ENCODE measurements around the gene THSD7B. TPM values are rescaled to one million over a fixed set of nuclear protein-coding genes. Genes with fewer than 3 reads are reported as not detected.

The THSD7B gene
- total RNA-seq, 1 donor: under 0.01 TPM

DNA sequence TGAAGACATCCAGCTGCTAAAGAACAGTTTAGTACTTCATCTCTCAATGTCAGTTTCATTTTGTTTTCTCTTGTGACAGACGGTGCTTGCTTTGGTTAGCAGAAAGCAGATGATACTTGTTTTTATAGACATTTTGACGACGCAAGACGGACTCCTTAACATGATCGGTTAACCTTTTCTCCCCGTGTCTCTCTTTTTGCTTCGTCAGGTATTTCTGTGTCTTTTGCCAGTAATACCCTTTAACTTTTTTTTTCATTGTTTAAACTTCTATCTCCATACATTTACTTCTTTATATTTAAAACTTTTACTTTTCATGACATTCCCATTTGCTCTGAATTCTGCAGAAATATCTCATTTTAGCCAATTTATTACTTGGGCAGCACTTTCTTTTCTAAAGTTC is 57.9 kb downstream of the THSD7B start:
- Histone ChIP-seq H3K9me3 (ENCODE audit: low read depth, low read length) (no peaks in the 10 kb centered on the region), H4K20me1 (ENCODE audit: insufficient read depth, low read length) (no peaks in the 10 kb centered on the region), H3K4me3 (ENCODE audit: insufficient read depth, low read length) (no peak overlapping the region), H2AFZ (ENCODE audit: low read length) (no peak overlapping the region), H3K79me2 (ENCODE audit: insufficient read depth, low read length) (no peaks in the 10 kb centered on the region), H3K4me1 (ENCODE audit: insufficient read depth, low read length) (no peaks in the 10 kb centered on the region), H3K4me2 (ENCODE audit: insufficient read depth, low read length) (no peak overlapping the region), H3K27me3 (ENCODE audit: insufficient read depth, low read length) (no peaks in the 10 kb centered on the region), H3K27ac (ENCODE audit: low read depth, low read length) (no peak overlapping the region), H3K36me3 (ENCODE audit: insufficient read depth, low read length) (no peaks in the 10 kb centered on the region)
- DNase-seq (ENCODE audit: insufficient read length, low spot score, missing footprints): no peak
- TF ChIP-seq, protein P1, sequence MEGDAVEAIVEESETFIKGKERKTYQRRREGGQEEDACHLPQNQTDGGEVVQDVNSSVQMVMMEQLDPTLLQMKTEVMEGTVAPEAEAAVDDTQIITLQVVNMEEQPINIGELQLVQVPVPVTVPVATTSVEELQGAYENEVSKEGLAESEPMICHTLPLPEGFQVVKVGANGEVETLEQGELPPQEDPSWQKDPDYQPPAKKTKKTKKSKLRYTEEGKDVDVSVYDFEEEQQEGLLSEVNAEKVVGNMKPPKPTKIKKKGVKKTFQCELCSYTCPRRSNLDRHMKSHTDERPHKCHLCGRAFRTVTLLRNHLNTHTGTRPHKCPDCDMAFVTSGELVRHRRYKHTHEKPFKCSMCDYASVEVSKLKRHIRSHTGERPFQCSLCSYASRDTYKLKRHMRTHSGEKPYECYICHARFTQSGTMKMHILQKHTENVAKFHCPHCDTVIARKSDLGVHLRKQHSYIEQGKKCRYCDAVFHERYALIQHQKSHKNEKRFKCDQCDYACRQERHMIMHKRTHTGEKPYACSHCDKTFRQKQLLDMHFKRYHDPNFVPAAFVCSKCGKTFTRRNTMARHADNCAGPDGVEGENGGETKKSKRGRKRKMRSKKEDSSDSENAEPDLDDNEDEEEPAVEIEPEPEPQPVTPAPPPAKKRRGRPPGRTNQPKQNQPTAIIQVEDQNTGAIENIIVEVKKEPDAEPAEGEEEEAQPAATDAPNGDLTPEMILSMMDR (IDR thresholded peaks at IDR 0.05; ENCODE audit: extremely low read depth, low read depth, low read length): no peak

DNA sequence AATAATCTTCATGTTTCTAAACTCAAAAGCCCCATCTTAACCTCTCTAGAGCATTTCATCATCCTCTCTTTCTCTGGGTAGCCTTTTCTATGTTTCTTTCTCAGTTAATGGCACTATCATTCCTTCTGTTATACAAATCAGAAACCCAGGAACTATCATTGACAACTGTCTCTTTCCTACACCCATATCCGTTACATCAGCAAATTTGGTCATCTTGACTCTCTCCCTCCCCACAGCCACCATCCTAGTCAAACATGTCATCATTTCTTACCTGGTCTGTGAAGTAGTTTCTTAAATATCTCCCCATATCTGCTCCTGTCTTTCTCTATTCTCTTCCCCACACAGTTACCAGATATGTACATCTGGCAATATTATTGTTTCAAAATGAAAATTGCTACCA is 62.8 kb downstream of the THSD7B start:
- no peak overlapping the region for H3K27ac ChIP-seq (ENCODE audit: low read depth, low read length)
- H4K20me1 ChIP-seq (ENCODE audit: insufficient read depth, low read length): no peaks in the 10 kb centered on the region
- no peak for DNase-seq (ENCODE audit: insufficient read length, low spot score, missing footprints)
- TF ChIP-seq, protein P1 (IDR thresholded peaks at IDR 0.05; ENCODE audit: extremely low read depth, low read depth, low read length): no peak
- H3K79me2 ChIP-seq (ENCODE audit: insufficient read depth, low read length): no peaks in the 10 kb centered on the region
- H3K27me3 ChIP-seq (ENCODE audit: insufficient read depth, low read length): no peaks in the 10 kb centered on the region
- H3K4me2 ChIP-seq (ENCODE audit: insufficient read depth, low read length): no peak overlapping the region
- no peaks in the 10 kb centered on the region for H3K9me3 ChIP-seq (ENCODE audit: low read depth, low read length)
- no peaks in the 10 kb centered on the region for H3K36me3 ChIP-seq (ENCODE audit: insufficient read depth, low read length)
- H2AFZ ChIP-seq (ENCODE audit: low read length): no peak overlapping the region
- no peak overlapping the region for H3K4me3 ChIP-seq (ENCODE audit: insufficient read depth, low read length)
- no peaks in the 10 kb centered on the region for H3K4me1 ChIP-seq (ENCODE audit: insufficient read depth, low read length)

DNA sequence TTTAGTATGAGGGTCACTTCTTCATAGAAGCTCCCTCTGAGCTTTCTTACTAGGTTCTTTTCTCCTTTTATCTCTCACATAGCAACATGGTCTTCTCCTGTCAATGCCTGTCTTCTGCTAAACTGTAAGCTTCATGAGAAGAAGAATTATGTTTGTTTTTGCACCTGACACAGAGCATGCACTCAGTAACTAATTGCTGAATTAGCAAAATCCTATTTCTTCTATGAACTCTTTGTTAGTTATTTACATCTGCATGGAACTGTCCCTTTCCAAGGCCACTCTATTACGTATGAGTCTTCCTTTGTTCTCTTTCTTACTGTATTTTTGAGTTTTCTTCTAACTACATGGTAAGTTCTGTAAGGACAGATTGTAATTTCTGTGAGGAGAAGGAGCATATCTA is 63.4 kb downstream of the THSD7B start:
- Histone ChIP-seq H3K9me3 (ENCODE audit: low read depth, low read length) (no peaks in the 10 kb centered on the region), H2AFZ (ENCODE audit: low read length) (no peak overlapping the region), H3K27me3 (ENCODE audit: insufficient read depth, low read length) (no peaks in the 10 kb centered on the region), H3K79me2 (ENCODE audit: insufficient read depth, low read length) (no peaks in the 10 kb centered on the region), H3K4me1 (ENCODE audit: insufficient read depth, low read length) (no peaks in the 10 kb centered on the region), H3K4me2 (ENCODE audit: insufficient read depth, low read length) (no peak overlapping the region), H3K4me3 (ENCODE audit: insufficient read depth, low read length) (no peak overlapping the region), H4K20me1 (ENCODE audit: insufficient read depth, low read length) (no peaks in the 10 kb centered on the region), H3K27ac (ENCODE audit: low read depth, low read length) (no peak overlapping the region), H3K36me3 (ENCODE audit: insufficient read depth, low read length) (no peaks in the 10 kb centered on the region)
- no peak for DNase-seq (ENCODE audit: insufficient read length, low spot score, missing footprints)
- TF ChIP-seq, protein P1 (IDR thresholded peaks at IDR 0.05; ENCODE audit: extremely low read depth, low read depth, low read length): no peak

DNA sequence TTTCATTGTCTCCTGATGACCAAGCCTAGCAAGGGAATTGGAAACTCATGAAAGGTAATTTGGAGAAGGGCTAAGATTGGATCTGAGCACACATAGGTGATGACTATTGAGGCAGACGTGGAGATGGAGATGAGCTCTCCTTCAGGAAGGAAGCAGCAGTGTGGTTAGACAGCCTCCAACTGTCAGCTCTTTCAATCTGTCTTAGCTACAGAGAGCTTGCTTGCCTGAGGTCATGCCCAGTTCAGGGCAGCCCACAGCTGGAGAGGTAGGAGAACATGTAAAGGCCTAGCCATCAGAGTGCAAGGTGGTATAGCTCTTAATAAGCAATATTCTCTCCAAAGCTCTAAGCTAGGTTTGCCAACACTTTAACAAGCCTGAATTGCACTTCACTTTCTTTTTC is 79.2 kb downstream of the THSD7B start:
- H3K27ac ChIP-seq (ENCODE audit: low read depth, low read length): no peak overlapping the region
- no peaks in the 10 kb centered on the region for H3K36me3 ChIP-seq (ENCODE audit: insufficient read depth, low read length)
- no peaks in the 10 kb centered on the region for H3K79me2 ChIP-seq (ENCODE audit: insufficient read depth, low read length)
- H3K9me3 ChIP-seq (ENCODE audit: low read depth, low read length): no peaks in the 10 kb centered on the region
- H3K4me1 ChIP-seq (ENCODE audit: insufficient read depth, low read length): no peaks in the 10 kb centered on the region
- no peak overlapping the region for H2AFZ ChIP-seq (ENCODE audit: low read length)
- H4K20me1 ChIP-seq (ENCODE audit: insufficient read depth, low read length): no peaks in the 10 kb centered on the region
- H3K4me3 ChIP-seq (ENCODE audit: insufficient read depth, low read length): no peak overlapping the region
- no peaks in the 10 kb centered on the region for H3K27me3 ChIP-seq (ENCODE audit: insufficient read depth, low read length)
- no peak for DNase-seq (ENCODE audit: insufficient read length, low spot score, missing footprints)
- no peak overlapping the region for H3K4me2 ChIP-seq (ENCODE audit: insufficient read depth, low read length)
- TF ChIP-seq, protein P1 (IDR thresholded peaks at IDR 0.05; ENCODE audit: extremely low read depth, low read depth, low read length): no peak

Data from osteoblast (primary cell).